ENCODE data around the gene NIBAN1.
A peak's percentile ranks its signal among the peaks of the same experiment; 100 is the strongest.
"Not testable (repeated sequence)": the region's sequence is repeated elsewhere in the genome, so short reads cannot be mapped to it uniquely, and the experiment has no call there.

Gene NIBAN1

GRCh38 chr1:184973272-184974055 is 844 bp downstream of the NIBAN1 start:
- DNase-seq (ENCODE audit: low read depth, low spot score) = peak; percentile 21

- no peak for DNase-seq (ENCODE audit: low read depth, low spot score)
These were observed 1.8 kb downstream of the NIBAN1 start for GRCh38 chr1:184972315-184973055.

GRCh38 chr1:184971522-184972265 is 2.6 kb downstream of the NIBAN1 start:
- DNase-seq (ENCODE audit: low read depth, low spot score) = no peak

- DNase-seq (ENCODE audit: low read depth, low spot score) = no peak
These were observed 3.6 kb downstream of the NIBAN1 start for GRCh38 chr1:184970691-184971161.

GRCh38 chr1:184966989-184967388 is 7.3 kb downstream of the NIBAN1 start:
- no peak for DNase-seq (ENCODE audit: low read depth, low spot score)

GRCh38 chr1:184965944-184966860 is 8.1 kb downstream of the NIBAN1 start:
- DNase-seq (ENCODE audit: low read depth, low spot score) = no peak

- no peak for DNase-seq (ENCODE audit: low read depth, low spot score)
These were observed 8.9 kb downstream of the NIBAN1 start for GRCh38 chr1:184965439-184965838.

GRCh38 chr1:184959626-184960025 is 14.7 kb downstream of the NIBAN1 start:
- DNase-seq (ENCODE audit: low read depth, low spot score) = no peak

- no peak for DNase-seq (ENCODE audit: low read depth, low spot score)
These were observed 15.6 kb downstream of the NIBAN1 start for GRCh38 chr1:184958554-184959353.

GRCh38 chr1:184957901-184958300 is 16.4 kb downstream of the NIBAN1 start:
- DNase-seq (ENCODE audit: low read depth, low spot score) = not testable (repeated sequence)

- DNase-seq (ENCODE audit: low read depth, low spot score) = no peak
These were observed 17.2 kb downstream of the NIBAN1 start for GRCh38 chr1:184956999-184957700.

- no peak for DNase-seq (ENCODE audit: low read depth, low spot score)
These were observed 19.9 kb downstream of the NIBAN1 start for GRCh38 chr1:184954232-184954995.

- no peak for DNase-seq (ENCODE audit: low read depth, low spot score)
These were observed 20.6 kb downstream of the NIBAN1 start for GRCh38 chr1:184953600-184954219.

- DNase-seq (ENCODE audit: low read depth, low spot score) = no peak
These were observed 21.9 kb downstream of the NIBAN1 start for GRCh38 chr1:184952428-184952827.

GRCh38 chr1:184951788-184952187 is 22.5 kb downstream of the NIBAN1 start:
- no peak for DNase-seq (ENCODE audit: low read depth, low spot score)

- no peak for DNase-seq (ENCODE audit: low read depth, low spot score)
These were observed 23.4 kb downstream of the NIBAN1 start for GRCh38 chr1:184950906-184951305.

GRCh38 chr1:184950227-184950626 is 24.1 kb downstream of the NIBAN1 start:
- DNase-seq (ENCODE audit: low read depth, low spot score) = no peak

- no peak for DNase-seq (ENCODE audit: low read depth, low spot score)
These were observed 26.6 kb downstream of the NIBAN1 start for GRCh38 chr1:184947497-184948256.
